Esophagus muscularis mucosa (tissue), 4 donors: ENCODE data around the gene SLC17A8. TPM values are rescaled to one million over a fixed set of nuclear protein-coding genes. Genes with fewer than 3 reads are reported as not detected.
A peak's percentile ranks its signal among the peaks of the same experiment; 100 is the strongest.

Experiments used
- DNase-seq: peaks from one replicate; pipeline ENCODE4 v3.0.0-alpha.2; 2017; ENCODE audit errors: extremely low spot score
- H3K27ac ChIP-seq, 4 donors: fragments of 200-600 bp; sonication (generic); replicated peaks in 1 of 4; 1 replicate in 3 of 4; 2 replicates in 1 of 4; pipeline ENCODE4 v1.5.1; 2016 to 2019; ENCODE audit warnings: mild to moderate bottlenecking in 1 of 4
- H3K27me3 ChIP-seq, 4 donors: fragments of 200-600 bp; sonication (generic); one replicate each; pipeline versions ENCODE4 v1.5.1 to v1.6.0; 2016 to 2019
- H3K36me3 ChIP-seq, 4 donors: fragments of 200-600 bp; sonication (generic); one replicate each; pipeline ENCODE4 v1.5.1; 2016 to 2019
- H3K4me1 ChIP-seq, 4 donors: fragments of 200-600 bp; sonication (generic); one replicate each; pipeline ENCODE4 v1.5.1; 2016 to 2019
- H3K4me3 ChIP-seq, 4 donors: fragments of 200-600 bp; sonication (generic); 1 replicate in 2 of 4; 2 replicates in 2 of 4; pipeline ENCODE4 v1.5.1; 2016 to 2019; ENCODE audit warnings: mild to moderate bottlenecking in 4 of 4, moderate library complexity in 1 of 4
- H3K9me3 ChIP-seq, 4 donors: fragments of 200-600 bp; sonication (generic); 1 replicate in 3 of 4; 2 replicates in 1 of 4; pipeline ENCODE4 v1.5.1; 2016 to 2019
- EP300 ChIP-seq: sonication (generic); formaldehyde crosslinking; IDR thresholded peaks from one replicate; pipeline ENCODE4 v1.6.1; 2017; ENCODE audit warnings: antibody characterized with exemption
- POLR2A ChIP-seq: fragments of 450-650 bp; IDR thresholded peaks from one replicate; pipeline ENCODE4 v1.6.1; 2017; ENCODE audit warnings: antibody characterized with exemption, moderate library complexity, mild to moderate bottlenecking, low read depth
- POLR2AphosphoS5 ChIP-seq, 2 donors: sonication (generic); formaldehyde crosslinking; IDR thresholded peaks; one replicate each; pipeline ENCODE4 v1.6.1; 2017; ENCODE audit warnings: antibody characterized with exemption in 2 of 2
- WGBS: methylation state at CpG from one replicate; pipeline ENCODE4 v1.1.5; 2018; 5-methylcytosine and 5-hydroxymethylcytosine counted together
- intact Hi-C: fragments of 100-400 bp; cut with DNase I; formaldehyde crosslinking; loops from one replicate; pipeline ENCODE4 v1.15.1; 2023
- total RNA-seq, 4 donors: library from RNA; depleted of rRNA; stranded (reverse); fragments of >200 nt; gene quantifications; one replicate each; pipeline versions ENCODE4 v1.1.0 to v1.2.1, GENCODE V29; 2016
- TF ChIP-seq, protein P1 (sequence below), 3 experiments: fragments of 200-600 bp in 2 of 3; fragments of 450-650 bp in 1 of 3; sonication (generic) in 2 of 3; IDR thresholded peaks; one replicate each; pipeline ENCODE4 v1.5.1; 2017 to 2019; ENCODE audit warnings: antibody characterized with exemption in 3 of 3, mild to moderate bottlenecking in 2 of 3, moderate library complexity in 1 of 3

Gene SLC17A8
- total RNA-seq, 4 donors from 2014 or later = not detected

DNA sequence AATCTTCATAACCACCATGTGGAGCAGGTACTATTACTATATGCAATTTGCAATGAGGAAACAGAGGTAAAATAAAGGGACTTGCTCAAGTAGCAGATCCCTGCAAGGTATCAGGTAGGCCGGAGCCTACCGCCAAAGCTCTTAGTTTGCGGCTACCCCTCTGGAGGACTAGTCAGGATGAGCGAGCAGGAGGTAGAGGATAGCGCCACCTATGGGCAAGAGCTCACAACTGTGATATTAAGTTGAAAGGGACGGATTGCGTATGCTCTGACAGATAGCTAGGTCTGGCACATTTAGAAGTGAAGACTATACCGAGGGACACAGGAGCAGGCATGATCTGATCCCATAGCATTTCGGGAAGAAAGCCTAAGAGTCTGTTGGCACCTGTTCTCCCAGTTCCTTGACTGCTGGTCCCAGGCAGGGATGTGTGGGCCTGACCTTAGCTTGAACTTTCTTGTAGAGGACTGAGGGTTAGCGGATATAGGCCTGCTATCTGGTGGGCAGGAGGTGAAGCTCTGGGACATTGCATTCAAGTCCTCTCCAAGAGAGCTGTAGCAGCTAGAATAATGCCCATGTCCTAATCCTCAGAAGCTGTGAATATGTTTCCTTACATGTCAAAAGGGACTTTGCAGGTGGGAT lies 48.0 kb downstream of the SLC17A8 start:
- H3K27me3 ChIP-seq = no peaks in the 10 kb centered on the region
- H3K4me3 ChIP-seq = no peak overlapping the region
- H3K9me3 ChIP-seq = no peaks in the 10 kb centered on the region
- no peaks in the 10 kb centered on the region for H3K4me1 ChIP-seq
- peak; percentile 55 for DNase-seq
- intact Hi-C loops = no loop called here
- no peaks in the 10 kb centered on the region for H3K36me3 ChIP-seq
- H3K27ac ChIP-seq = no peak overlapping the region
- WGBS = 67% methylated on average over 10 of the region's 10 CpGs
- TF ChIP-seq, protein P1, sequence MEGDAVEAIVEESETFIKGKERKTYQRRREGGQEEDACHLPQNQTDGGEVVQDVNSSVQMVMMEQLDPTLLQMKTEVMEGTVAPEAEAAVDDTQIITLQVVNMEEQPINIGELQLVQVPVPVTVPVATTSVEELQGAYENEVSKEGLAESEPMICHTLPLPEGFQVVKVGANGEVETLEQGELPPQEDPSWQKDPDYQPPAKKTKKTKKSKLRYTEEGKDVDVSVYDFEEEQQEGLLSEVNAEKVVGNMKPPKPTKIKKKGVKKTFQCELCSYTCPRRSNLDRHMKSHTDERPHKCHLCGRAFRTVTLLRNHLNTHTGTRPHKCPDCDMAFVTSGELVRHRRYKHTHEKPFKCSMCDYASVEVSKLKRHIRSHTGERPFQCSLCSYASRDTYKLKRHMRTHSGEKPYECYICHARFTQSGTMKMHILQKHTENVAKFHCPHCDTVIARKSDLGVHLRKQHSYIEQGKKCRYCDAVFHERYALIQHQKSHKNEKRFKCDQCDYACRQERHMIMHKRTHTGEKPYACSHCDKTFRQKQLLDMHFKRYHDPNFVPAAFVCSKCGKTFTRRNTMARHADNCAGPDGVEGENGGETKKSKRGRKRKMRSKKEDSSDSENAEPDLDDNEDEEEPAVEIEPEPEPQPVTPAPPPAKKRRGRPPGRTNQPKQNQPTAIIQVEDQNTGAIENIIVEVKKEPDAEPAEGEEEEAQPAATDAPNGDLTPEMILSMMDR (IDR thresholded peaks at IDR 0.05) = peak in 1 of 3 experiments; percentile 5
- TF ChIP-seq POLR2AphosphoS5 (IDR thresholded peaks at IDR 0.05) (no peak), EP300 (no peak)

DNA sequence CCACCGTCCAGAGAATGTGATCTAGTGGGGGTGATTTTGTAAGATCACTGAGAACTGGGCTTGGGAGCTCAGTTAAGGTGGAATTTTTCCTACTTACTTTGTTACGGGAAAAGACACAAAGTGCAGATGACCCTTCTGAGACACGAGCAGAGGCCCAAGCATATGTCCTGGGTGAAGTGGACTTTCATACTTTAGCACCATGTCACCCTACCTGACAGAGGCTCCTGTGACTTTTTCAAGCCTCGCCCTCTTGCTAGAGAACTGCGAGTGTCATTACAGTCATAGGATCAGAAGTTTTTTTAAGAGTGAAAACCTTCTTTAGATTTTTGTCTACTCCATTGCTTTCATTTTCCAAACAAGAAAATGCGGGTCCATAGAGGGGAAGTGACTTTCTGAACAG lies 56.1 kb downstream of the SLC17A8 start:
- no peak for TF ChIP-seq EP300
- no peak for TF ChIP-seq POLR2A
- Histone ChIP-seq H3K4me3 (no peak overlapping the region), H3K9me3 (no peaks in the 10 kb centered on the region), H3K27me3 (no peaks in the 10 kb centered on the region), H3K36me3 (no peaks in the 10 kb centered on the region), H3K27ac (no peak overlapping the region), H3K4me1 (peaks cover 0 to 4% (median 0%) of the 10 kb centered on the region in 4 donors)
- DNase-seq = no peak
- WGBS = 93% methylated on average over 6 of the region's 6 CpGs
- intact Hi-C loops = no loop called here

DNA sequence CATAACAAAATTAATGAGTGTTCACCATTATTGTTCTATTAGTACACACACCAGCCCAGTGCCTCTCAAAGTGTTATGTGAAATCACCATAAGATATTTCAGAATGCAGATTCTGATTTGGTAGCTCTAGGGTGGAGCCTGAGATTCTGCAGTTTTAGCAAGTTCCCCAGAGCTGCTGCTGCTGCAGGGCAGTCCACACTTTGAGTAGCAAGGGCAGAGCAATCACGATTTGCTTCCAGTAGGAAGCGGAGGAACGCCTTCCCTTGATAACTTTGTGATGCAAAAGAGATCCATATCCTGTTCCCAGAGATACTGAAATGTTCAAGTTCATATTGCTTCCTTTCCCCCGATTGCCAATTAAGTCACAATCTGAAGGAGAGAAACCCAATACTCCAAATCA lies 57.9 kb downstream of the SLC17A8 start:
- no peaks in the 10 kb centered on the region for H3K36me3 ChIP-seq
- intact Hi-C loops = no loop called here
- 67% methylated on average over 4 of the region's 4 CpGs for WGBS
- H3K4me1 ChIP-seq = peaks cover 0 to 4% (median 0%) of the 10 kb centered on the region in 4 donors
- no peak overlapping the region for H3K4me3 ChIP-seq
- DNase-seq = no peak
- no peak for TF ChIP-seq EP300
- no peak for TF ChIP-seq POLR2A
- TF ChIP-seq, protein P1 (IDR thresholded peaks at IDR 0.05) = no peak
- TF ChIP-seq POLR2AphosphoS5 (IDR thresholded peaks at IDR 0.05) = no peak
- H3K27me3 ChIP-seq = no peaks in the 10 kb centered on the region
- H3K9me3 ChIP-seq = no peaks in the 10 kb centered on the region
- no peak overlapping the region for H3K27ac ChIP-seq

DNA sequence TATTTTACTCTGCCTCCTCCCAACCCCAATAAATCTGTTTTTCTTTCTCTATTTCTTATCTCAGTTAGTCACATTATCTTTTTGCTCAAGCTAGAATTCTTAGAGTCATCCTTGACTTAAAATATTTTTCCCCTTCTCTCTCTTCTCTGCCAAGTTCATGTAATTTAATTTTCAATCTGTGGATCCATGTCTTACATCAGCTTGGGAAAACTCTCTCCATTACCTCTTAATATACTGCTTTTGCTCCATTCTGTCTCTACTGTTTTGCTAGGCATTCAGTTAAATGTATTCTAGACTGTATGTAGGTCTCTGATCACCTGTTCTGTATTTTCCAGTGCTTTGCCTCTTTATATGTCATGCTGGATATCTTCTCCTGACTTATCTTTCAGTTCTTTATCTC lies 65.8 kb downstream of the SLC17A8 start:
- Histone ChIP-seq H3K9me3 (peaks cover 0 to 11% (median 4%) of the 10 kb centered on the region in 4 donors), H3K27me3 (no peaks in the 10 kb centered on the region), H3K36me3 (no peaks in the 10 kb centered on the region), H3K4me3 (no peak overlapping the region), H3K27ac (no peak overlapping the region), H3K4me1 (no peaks in the 10 kb centered on the region)
- DNase-seq = no peak
- intact Hi-C loops = no loop called here
- TF ChIP-seq POLR2AphosphoS5 (IDR thresholded peaks at IDR 0.05) = no peak
- TF ChIP-seq EP300 = no peak
- TF ChIP-seq, protein P1 (IDR thresholded peaks at IDR 0.05) = no peak
- TF ChIP-seq POLR2A = no peak

DNA sequence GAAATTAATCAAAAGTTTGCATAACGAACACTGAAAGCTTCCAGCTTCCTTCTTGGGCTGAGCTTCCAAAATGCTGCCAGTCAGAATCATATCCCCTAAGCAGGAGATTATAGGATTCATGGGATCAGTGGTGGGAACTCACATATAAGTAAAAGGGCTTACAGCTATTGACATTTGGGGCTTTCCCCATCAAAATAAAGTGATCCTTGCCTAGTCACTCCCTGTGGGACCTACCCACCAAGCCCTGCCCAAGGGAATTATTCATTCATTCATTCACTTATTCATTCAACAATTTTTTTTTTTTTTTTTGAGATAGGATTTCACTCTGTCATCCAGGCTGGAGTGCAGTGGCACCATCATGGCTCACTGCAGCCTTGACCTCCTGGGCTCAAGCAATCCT lies 69.3 kb downstream of the SLC17A8 start:
- H3K27me3 ChIP-seq = no peaks in the 10 kb centered on the region
- H3K36me3 ChIP-seq = no peaks in the 10 kb centered on the region
- H3K4me1 ChIP-seq = no peaks in the 10 kb centered on the region
- no peak for DNase-seq
- no peak overlapping the region for H3K27ac ChIP-seq
- 24% methylated on average over 1 of the region's 1 CpG for WGBS
- TF ChIP-seq POLR2A (no peak), POLR2AphosphoS5 (IDR thresholded peaks at IDR 0.05) (no peak), EP300 (no peak)
- TF ChIP-seq, protein P1 (IDR thresholded peaks at IDR 0.05) = no peak
- H3K4me3 ChIP-seq = no peak overlapping the region
- H3K9me3 ChIP-seq = peaks cover 0 to 11% (median 5%) of the 10 kb centered on the region in 4 donors
- intact Hi-C loops = no loop called here
